Adipose tissue (tissue), 3 donors: ENCODE results near the gene APOC3. TPM values are rescaled to one million over a fixed set of nuclear protein-coding genes. Genes with fewer than 3 reads are reported as not detected.

Experiments
- H3K27ac ChIP-seq: one replicate; pipeline ENCODE4 v1.5.1; 2013; ENCODE audit warnings: low read depth, low read length
- WGBS, 3 donors: extraction: QIAGEN DNeasy Blood & Tissue Kit; methylation state at CpG; one replicate each; pipeline ENCODE4 v1.1.7; 2013; 5-methylcytosine and 5-hydroxymethylcytosine counted together
- polyA plus RNA-seq, 3 donors: library from polyadenylated mRNA; stranded (reverse); fragments of 200-250 nt; gene quantifications; one replicate each; pipeline ENCODE4 v1.2.3, GENCODE V29; 2013
- donor health status: healthy with polysubstance abuse.
- donor health status: Bipolar disorder and iron deficiency.
- donor health status: healthy.

Gene APOC3
- polyA plus RNA-seq, 3 donors, result 0.21 to 0.43 TPM; not detected in 1

DNA sequence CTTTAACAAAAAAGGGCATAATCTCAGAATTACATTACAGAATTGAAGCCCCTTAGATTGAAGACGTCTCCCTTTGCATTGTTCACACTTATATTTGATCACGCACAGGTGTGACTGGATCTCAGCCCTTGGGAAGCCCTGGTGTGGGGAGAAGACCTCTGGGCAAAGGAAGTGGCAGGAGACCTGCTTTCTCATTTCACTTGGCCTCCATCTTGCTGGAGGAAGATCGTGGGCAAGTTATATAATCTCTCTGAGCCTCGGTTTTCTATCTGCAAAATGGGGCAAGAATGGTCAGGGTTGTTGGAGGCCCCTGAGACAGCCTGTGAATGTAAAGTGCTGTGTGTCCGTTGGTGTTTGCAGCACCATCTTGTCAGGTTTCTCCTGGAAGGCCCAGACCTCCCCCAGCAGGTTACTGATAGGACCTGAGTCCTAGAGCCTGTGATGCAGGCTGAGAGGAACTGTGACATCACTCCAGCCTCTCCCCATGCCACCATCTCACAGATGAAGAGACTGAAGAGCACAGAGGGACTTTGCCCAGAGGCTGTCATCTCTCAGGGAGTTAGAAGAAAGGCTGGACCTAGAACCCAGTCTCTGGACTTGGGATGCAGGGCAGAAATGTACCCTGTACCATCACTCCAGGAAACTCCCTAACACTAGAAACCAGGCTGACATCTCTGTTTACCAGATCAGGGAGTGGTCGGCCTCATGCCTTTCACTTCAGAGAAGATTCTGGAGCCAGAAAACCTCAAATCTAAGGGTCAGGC is 8.8 kb downstream of the APOC3 start:
- 89 to 90% (median 89%) methylated on average over 6 of the region's 6 CpGs for WGBS, 3 donors
- no peak overlapping the region for H3K27ac ChIP-seq

DNA sequence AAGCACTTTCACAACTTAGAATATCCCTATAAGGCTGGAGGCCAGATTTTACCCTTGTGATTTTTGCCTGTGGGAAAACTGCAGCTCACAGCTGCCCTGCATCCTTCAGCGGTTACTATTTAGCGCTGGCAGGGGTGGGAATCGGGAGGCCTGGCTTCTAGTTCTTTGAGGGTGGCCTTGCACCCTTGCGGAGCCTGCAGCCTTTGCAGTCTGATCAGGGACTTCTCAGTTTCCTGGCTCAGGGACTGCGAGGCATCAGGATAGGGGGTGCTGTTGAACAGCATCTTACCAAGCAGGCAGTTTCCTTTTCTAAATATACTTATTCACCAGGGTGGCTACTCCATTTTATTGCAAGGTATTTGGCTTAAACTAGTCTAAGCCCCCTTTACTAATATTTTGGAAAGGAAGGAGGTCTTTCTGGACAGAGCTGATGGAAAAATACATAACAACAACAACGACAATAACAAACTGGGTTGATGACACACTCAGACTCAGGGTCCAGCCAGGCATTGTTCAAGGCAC is 10.6 kb downstream of the APOC3 start:
- WGBS, 3 donors, result 33 to 66% (median 51%) methylated on average over 6 of the region's 6 CpGs
- no peak overlapping the region for H3K27ac ChIP-seq

DNA sequence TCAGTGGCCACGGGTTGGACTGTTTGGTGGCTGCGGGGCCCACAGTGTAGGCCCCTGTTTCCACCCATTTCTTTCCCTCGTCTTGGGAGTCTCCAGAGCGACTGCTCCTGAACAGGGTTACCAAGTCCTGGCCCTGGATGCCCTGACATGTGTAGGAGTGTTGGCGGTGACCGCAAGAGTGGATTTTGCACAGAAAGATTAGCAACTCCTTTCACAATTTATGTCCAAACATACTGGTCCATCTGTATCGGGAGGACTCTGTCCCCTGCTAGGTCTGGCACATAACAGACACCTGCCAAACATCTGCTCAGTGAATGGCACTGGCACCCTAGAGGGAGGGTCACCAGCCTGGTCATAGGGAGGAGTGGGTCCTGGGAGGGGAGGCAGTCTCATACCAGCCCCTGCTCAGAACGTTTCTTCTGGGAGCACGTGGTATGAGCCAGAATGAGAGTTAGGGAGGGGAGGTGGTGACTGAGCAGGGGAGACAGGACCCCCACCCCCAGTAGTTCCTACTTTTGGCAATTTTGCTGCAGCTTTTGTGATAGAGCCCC is 11.1 kb downstream of the APOC3 start:
- WGBS, 3 donors, result 73 to 79% (median 75%) methylated on average over 9 of the region's 9 CpGs
- no peak overlapping the region for H3K27ac ChIP-seq

DNA sequence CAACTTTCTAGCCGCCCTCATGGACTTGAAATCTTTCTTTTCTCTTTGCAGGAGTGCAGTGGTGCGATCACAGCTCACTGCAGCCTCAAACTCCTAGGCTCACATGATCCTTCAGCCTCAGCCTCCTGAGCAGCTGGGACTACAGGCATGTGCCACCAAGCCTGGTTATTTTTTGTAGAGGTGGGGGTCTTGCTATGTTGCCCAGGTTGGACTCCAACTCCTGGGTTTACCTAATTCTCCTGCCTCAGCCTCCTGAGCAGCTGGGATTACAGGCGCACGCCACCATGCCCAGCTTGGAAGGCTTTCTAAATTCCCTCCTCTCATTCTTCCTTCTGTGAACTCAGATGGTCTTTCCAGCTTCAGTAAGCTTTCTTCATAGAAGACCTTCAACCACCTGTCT is 12.4 kb downstream of the APOC3 start:
- no peak overlapping the region for H3K27ac ChIP-seq
- 96 to 99% (median 96%) methylated on average over 4 of the region's 4 CpGs for WGBS, 3 donors

DNA sequence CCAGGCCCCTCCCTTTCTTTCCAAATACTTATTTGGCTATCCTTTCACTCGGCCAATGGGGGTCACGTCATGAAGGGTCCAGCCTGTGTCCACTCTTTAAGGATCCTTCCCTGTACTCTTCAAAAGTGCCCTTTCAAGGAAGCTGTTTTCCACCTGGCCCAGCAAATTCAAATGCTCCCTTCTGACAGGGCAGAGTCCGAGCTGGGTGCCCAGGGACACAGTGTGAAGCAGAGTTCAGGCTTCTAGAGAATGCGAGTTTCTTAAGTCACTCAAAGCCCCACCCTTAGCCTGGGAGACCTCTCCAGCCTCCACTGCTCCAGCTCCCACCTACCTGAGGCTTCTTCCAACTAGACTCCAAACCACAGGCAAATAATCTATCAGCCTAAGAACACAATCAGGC is 13.2 kb downstream of the APOC3 start:
- 78 to 90% (median 83%) methylated on average over 4 of the region's 4 CpGs for WGBS, 3 donors
- no peak overlapping the region for H3K27ac ChIP-seq

DNA sequence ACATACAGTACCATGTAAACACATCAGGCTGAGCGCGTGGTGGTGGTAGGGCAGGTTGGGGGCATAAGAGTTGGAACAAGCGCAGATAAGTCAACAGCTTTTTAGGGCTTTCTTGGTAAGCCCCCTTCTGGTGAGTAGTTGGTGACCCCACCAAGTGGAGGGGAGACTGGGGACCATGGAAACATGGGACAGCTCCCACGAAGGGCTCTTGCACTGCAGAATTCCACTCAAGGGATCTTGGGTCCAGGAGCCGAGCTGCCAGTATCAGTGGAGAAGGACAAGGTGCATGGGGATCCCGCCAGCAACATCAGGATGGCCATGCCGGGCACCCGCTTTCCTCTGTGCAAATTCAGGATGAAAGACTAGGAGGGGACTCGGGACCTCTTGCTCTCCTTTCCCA is 14.0 kb downstream of the APOC3 start:
- 91 to 96% (median 95%) methylated on average over 9 of the region's 9 CpGs for WGBS, 3 donors
- no peak overlapping the region for H3K27ac ChIP-seq

DNA sequence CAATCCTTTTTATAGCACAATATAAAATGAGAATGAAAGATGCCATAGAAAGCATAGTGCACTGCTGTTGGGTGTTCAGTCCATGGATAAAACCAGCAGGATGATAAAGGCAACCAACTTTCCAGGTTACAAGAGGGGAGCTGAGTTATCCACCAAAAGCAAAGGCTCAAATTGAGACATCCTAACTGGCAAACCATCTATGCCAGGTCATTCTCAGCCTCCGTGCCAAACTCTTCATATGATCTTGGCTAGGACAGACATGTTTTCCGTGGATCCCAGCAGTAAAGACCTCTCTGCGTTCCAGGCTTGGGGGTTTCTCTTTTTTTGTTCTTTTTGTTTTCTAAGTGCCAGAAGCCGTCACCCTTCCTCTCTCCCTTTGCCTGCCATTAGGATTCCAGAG is 15.0 kb downstream of the APOC3 start:
- WGBS, 3 donors, result 85 to 93% (median 91%) methylated on average over 4 of the region's 4 CpGs
- no peak overlapping the region for H3K27ac ChIP-seq

DNA sequence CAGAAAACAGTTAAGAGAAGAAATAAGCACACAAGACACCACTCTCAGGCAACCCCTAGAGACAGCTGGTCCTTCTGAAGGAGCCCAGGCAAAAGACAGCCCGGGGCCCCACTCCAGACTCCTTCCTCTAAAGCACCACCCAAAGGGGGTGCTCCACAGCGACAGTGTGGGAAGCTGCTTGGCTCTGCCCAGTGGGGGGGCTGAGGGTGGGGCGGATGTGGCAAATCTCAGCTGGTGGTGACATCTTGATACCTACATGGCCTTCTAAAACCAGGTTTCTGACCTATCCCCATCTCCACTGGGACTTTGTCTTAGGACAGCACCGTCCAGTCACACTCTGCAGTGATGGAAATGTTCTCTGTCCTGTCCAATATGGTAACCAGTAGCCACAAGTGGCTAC is 17.9 kb downstream of the APOC3 start:
- no peak overlapping the region for H3K27ac ChIP-seq
- WGBS, 3 donors, result 88 to 99% (median 96%) methylated on average over 4 of the region's 4 CpGs

DNA sequence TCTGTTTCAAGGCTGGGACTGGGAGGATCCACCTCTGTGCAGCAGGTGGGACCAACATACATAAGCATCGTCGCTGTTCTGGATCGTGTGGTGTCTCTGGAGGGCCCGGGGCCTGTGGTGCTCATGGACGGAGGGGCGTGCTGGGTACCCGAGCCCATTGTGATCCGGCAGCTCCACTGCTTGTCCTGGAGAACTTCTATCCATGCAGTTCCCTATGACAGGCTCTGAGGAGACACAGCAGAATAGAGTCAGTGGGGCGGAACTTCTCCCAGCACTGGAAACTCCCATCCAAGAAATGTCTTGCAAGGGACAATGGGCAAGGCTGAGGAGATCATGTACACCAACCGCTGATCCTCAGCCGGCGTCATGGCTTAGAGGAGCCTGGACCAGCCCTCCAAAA is 19.4 kb downstream of the APOC3 start:
- H3K27ac ChIP-seq, result no peak overlapping the region
- 95 to 96% (median 96%) methylated on average over 12 of the region's 12 CpGs for WGBS, 3 donors

DNA sequence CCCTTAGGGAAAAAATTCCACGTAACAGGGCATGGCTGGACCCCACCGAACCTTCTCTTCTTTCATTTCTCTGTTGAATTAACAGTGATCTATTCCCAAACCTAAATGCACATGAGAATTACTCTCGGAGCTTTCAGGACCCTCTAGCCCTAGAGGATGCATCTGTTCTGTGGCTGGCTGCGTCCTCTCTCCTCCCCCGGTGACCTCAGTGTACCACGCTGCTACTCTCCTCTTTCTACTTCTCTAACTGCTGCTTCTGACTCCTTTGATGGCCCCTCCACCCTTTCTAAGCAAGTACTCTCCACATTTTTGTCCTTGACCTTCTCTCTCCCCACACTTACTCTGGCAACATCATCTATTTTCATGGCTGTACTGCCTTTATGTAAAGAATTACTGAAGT is 19.8 kb downstream of the APOC3 start:
- WGBS, 3 donors, result 70 to 88% (median 86%) methylated on average over 6 of the region's 6 CpGs

DNA sequence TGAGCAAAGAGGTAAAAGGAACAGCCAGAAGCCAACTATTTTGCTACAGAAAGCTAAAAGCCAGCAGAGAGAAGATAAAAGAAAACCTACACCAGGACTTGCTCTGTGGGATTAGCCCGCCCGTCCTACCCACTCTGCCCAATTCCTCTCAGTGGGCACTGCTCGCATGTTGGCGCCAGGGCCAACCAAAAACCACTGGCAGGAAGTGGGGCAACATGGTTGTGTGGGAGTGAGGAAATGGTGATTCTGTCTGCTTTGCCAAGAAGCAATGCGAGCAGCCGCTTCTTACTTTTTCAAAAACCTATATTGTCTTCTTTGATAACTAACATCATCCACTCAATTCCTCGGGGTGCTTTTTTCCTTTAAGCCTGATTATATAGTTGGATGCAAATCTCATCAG is 21.9 kb downstream of the APOC3 start:
- 35 to 77% (median 57%) methylated on average over 7 of the region's 7 CpGs for WGBS, 3 donors
- H3K27ac ChIP-seq, result no peak overlapping the region

More for the DNA sequence above, 19.8 kb downstream of the APOC3 start:
- H3K27ac ChIP-seq, result no peak overlapping the region

DNA sequence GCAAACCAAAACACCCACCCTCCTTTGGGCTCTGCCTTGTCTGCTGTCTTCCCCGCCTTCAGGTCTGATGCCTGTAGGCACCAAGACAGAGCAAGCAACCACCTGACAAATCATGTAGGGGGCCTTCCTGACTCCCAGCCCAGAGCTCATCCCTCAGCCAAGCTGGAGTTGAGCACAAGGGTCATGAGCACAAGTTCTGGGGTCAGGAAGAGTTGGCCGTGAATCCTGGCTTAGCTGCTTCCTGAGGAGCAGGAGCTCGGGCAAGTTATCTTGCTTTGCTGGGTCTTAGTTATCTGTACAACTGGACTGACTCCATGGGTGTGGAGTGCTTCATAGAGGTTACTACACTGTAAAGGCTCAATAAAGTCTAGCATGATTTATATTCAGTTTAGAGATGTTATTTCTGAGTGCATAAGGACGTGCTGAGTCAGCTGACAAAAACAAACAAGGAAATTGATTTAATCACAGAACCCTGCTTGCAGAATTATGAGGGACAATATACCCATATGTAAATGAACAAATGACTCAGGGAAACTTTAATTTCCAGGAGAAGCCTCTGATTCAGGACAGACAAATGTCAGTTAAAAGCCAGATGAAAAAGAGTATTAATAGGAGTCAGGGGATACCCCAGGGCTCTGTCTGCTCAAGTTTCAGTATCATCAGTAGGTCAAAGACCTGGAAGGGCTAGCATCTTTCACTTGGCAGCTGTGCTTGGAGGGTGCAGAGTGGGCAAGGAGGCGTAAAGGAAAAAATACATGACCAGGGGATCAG is 22.7 kb downstream of the APOC3 start:
- H3K27ac ChIP-seq, result no peak overlapping the region
- 38 to 61% (median 47%) methylated on average over 5 of the region's 5 CpGs for WGBS, 3 donors

DNA sequence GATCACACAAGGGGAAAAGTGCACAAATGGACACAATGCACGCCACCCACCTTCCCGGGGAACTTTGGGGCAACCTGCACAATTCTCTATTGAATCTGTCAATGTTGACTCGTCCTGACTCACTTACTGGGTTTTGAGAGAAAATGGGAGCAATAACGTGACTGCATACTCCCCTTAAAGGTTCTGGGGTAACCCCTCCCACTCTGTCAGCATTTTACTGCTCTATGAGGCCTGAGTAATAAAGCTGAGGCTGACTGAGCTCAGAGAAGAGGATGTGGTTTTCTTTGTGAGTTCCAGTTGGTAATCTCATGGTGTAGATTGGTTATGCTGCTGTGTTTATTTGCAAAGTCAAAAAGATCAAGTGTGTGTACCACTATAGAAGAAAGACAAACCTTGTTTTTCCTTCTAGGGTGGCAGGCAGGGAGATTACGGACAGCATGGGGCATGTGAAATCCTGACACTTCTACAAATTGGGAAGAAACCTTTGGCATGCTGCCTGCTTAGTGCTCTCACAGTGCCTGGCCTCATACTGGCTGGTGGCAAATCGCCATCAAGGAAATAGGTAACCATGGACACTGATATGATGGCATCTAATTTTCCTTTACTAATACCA is 23.9 kb downstream of the APOC3 start:
- 45 to 71% (median 59%) methylated on average over 6 of the region's 6 CpGs for WGBS, 3 donors

DNA sequence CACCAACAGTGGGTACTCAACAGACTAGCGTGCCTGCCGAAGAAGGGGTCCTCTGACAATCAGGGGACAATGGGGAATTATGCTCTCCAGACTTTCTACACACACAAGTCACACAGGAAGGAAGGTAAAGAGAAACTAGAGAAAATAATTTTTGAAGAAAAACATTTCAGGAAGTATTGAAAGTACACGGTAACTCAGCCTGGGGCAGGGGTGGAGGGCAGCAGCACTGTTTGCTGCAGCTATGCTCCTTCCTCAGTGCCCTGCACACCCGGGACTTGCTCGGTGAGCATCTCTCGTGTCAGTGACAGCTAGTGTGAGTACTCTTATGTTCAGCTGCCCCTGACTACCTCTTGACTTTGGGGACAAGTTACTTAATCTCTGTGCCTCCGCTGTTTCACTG is 25.7 kb downstream of the APOC3 start:
- H3K27ac ChIP-seq, result no peak overlapping the region
- WGBS, 3 donors, result 78 to 88% (median 82%) methylated on average over 7 of the region's 7 CpGs

More for the DNA sequence above, 23.9 kb downstream of the APOC3 start:
- H3K27ac ChIP-seq, result no peak overlapping the region

DNA sequence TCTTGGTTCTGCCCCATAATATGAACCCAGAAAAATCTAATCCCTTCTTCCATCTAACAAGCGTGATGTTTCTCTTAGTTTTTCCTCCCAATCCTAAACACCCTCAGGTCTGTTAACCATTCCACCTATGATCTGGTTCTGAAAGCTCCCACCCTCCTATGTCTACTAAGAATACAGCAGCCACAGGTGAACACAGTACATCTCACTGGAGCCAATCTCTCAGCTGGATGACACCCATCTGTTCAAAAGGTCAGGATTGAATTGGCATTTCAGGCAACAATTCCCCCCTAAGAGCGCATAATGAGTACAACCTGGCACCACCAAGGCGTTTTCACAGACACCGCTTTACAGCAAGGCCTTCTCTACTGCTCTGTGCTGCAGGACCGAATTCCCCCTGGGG is 26.7 kb downstream of the APOC3 start:
- no peak overlapping the region for H3K27ac ChIP-seq
- WGBS, 3 donors, result 76 to 97% (median 77%) methylated on average over 5 of the region's 5 CpGs

DNA sequence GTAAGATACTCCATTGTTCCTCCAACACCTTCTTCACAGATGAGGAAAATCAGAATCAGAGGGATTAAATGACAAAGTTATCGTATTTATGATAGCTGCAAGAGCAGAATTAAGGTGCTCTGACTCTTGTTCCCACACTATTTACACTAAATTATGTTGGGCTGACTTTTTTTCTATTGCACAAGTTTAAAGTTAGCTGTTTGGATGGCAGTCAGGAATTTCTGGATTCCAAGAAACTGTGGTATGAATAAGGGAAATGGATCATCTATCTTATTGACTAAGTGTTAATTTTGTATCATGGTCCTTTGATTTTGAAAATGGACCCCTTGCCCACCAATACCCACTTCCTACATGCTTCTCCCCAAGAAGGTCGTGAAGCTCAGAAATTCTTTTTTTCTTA is 27.6 kb downstream of the APOC3 start:
- 81 to 90% (median 87%) methylated on average over 2 of the region's 2 CpGs for WGBS, 3 donors
- no peak overlapping the region for H3K27ac ChIP-seq

DNA sequence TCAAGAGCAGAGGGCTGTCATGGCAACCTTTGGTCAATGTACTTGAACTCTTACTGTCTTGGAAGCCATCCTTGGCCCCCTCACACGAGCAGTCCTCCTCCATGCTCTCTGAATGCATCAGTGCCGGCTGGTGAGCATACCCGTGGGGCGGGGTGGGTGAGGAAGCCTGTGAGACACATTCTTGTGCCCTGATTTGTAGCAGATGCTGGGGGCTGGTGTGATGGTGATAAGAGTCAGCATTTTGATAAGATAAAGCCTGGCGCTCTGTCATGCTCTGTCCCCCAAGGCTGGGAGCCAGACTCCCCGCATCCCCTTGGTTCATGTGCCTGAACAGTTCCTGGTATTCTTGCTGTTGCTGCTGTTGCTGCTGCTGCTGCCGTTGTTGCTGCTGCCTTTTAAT is 28.2 kb downstream of the APOC3 start:
- WGBS, 3 donors, result 81 to 90% (median 82%) methylated on average over 7 of the region's 7 CpGs
- no peak overlapping the region for H3K27ac ChIP-seq

DNA sequence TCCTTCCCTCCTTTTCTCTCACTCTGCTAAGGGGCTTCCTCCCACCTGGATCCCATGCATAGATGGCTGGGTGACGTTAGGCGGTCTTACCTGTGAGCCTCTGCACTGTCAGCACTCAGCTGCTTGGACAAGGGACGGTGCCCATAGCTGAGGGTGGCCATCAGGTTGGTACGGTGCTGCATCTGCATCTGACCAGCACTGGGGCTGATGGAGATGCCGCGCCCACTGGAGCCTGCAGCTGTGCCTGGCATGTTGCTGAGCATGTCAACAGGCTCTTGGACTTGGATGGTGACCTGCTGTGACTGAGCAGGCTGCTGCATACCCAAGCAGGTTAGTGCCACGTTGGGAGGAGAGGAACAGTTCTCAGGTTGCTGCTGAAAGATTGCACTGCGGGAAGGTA is 29.5 kb downstream of the APOC3 start:
- WGBS, 3 donors, result 94 to 99% (median 95%) methylated on average over 8 of the region's 8 CpGs
- H3K27ac ChIP-seq, result no peak overlapping the region

DNA sequence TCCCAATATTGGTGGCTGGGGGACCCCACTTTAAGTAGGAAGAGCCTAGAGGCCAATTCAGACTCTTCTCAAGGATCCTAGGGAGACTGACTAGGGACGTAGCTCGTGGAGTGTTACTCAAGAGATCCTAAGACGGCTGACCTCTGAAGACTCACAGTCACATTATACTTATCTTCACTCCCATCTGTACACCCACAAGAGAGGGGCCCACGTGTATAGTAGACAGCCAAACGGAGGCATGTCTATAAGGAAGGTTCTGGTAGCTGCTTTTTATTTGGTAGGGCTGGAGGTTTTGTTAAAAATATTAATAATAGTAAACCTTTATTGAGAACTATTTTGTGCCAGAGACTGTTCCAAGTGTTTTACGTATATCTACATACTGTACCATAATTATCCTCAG is 30.6 kb downstream of the APOC3 start:
- 89 to 94% (median 94%) methylated on average over 6 of the region's 6 CpGs for WGBS, 3 donors
- no peak overlapping the region for H3K27ac ChIP-seq
